NOMO-1 (cell line): ENCODE results near the gene HSD3B7.
"Not testable (repeated sequence)": the region's sequence is repeated elsewhere in the genome, so short reads cannot be mapped to it uniquely, and the experiment has no call there.

Source experiments
- DNase-seq, 2 experiments: peaks; one replicate each; lab custom pipeline; 2025; ENCODE audit not compliant: unreplicated experiment in 2 of 2; lab: John Stamatoyannopoulos, UW

The HSD3B7 gene

GRCh38 chr16:31017756-31018155 lies 32.7 kb downstream of the HSD3B7 start:
- DNase-seq = not testable (repeated sequence)

- DNase-seq = no peak
These were observed 35.5 kb downstream of the HSD3B7 start for GRCh38 chr16:31020536-31020935.

DNA sequence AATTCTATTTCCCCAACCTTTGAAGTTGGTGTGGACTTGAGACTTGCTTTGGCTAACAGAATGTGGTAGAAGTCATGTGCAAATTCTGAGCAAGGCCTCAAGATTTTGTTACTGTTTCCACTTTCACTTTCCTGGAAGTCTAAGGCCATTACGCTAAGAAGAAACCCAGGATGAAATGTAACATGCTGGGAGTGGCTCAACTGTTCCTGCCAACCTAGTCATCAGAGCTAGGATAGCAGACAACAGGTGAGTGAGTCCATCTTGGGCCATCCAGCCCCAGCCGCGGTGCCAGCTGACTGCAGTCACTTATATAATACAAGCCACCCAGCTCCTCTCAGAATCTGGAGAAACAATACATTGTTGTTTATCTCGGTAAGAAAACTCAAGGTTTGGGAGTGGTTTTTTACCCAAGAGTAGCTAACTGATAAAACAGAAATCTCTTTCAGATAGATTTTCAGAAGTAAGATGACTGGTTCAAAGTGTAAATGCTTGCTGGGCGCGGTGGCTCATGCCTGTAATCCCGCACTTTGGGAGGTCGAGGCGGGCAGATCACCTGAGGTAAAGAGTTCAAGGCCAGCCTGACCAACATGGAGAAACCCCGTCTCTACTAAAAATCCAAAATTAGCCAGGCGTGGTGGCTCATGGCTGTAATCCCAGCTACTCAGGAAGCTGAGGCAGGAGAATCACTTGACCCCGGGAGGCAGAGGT lies 37.7 kb downstream of the HSD3B7 start:
- no peak for DNase-seq

DNA sequence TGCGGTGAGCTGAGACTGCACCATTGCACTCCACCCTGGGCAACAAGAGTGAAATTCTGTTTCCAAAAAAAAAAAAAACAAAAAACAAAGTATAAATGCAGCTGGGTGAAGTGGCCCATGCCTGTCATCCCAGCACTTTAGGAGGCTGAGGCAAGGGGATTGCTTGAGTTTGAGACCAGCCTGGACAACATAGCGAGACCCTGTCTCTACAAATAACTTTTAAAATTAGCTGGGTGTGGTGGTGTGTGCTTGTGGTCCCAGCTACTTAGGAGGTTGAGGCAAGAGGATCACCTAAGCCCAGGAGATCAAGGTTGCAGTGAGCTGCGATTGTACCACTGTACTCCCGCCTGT lies 38.2 kb downstream of the HSD3B7 start:
- no peak for DNase-seq

- DNase-seq = no peak
These were observed 38.7 kb downstream of the HSD3B7 start for GRCh38 chr16:31023627-31024226.

- DNase-seq = no peak
These were observed 40.3 kb downstream of the HSD3B7 start for GRCh38 chr16:31025339-31025738.

DNA sequence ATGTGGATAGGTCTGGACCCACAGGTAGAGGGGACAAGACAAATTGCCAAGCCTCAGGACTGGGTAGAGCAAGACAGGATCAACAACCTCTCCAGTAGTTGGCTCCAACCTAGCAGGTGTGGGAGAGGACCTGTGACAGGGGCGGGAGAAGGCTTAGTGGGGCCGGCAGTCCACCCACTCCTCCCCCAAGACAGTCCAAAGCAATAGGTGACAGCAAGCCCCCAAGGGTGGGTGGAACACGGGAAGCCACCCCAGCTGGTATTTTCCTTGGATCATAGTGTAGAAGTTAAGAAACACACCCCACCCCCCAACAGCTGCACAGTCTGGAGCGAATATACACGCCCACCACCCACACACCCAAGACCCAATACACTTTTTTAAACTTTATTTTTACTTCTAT lies 44.3 kb downstream of the HSD3B7 start:
- no peak for DNase-seq

- DNase-seq = no peak
These were observed 46.3 kb downstream of the HSD3B7 start for GRCh38 chr16:31031276-31031675.

DNA sequence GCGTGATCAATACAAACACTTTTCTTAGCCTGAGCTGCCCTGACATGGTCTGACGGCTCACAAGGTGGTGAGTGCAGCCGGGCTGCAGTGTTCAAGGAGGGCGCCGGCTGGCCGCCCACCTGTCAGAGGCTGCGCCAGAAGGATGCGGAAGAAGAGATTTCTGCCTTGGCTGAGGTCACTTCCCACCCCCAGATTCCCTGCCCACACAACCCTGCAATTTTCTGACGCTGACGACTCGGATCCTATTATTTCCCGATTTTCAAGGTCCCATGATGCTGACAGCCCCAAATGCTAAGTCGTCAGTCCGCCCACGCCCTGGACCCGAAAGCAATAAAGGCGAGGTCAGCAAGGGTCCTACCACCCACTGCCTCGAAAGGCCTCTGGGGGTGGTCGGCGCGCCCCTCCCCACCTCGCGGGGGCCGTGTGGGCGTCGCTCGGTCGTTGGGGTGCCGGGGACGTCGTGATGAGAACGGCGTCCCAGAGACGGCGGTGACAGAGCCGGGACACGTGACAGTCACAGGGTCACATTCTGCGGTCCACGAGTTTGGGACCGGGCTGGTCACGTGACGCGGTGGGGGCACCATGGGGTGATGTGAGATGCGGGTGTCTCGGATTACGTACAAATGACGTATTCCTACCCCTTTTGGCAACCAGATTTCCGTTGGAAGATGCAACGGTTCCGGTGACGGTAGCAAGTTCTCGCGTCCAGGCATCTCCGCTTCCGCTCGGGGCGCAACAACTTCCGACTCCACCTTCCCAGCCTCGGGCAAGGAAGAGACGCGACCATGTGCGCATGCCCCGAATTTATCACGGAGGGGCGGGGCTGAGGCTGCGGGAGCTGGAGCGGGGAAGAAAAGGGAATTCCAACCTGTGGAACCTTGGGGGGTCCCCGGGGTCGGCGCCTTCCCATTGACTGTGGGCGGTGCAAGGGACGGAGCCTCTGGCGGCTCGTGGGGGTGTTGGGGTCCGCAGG lies 48.0 kb downstream of the HSD3B7 start, which contains the start of gene STX4:
STX4 (plus strand) TSS at position 823 of the 973 bp plus-strand sequence. CDS start 248 bp downstream, outside the sequence.
- peak; percentile 95 to 96 for DNase-seq

DNA sequence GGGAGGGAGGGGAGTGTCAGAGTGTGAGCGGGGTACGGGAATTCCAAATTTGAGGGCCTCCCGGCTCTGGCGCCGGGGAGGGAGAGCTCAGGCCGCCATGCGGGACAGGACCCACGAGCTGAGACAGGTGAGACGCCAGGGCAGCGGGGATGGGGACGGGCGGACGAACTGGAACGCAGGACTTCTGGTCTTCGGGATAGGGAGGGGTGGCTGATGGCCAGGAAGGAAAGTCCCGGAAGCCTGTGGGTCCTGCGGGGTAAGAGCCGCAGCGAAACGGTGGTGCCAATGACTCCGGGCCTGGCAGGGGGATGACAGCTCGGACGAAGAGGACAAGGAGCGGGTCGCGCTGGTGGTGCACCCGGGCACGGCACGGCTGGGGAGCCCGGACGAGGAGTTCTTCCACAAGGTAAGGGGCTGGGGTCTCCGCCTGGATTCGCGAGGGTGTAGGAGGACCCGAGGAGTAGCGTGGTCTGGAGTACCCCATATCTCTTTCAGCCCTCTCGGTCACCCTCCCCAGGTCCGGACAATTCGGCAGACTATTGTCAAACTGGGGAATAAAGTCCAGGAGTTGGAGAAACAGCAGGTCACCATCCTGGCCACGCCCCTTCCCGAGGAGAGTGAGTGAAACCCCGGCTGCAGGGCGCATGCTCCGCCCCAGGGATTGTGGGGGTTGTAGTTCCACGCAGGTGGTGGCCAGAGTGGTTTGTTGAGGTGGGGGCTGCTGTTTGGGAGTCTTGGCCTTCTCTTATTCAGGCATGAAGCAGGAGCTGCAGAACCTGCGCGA lies 48.9 kb downstream of the HSD3B7 start:
- DNase-seq = peak; percentile 45 to 74

DNA sequence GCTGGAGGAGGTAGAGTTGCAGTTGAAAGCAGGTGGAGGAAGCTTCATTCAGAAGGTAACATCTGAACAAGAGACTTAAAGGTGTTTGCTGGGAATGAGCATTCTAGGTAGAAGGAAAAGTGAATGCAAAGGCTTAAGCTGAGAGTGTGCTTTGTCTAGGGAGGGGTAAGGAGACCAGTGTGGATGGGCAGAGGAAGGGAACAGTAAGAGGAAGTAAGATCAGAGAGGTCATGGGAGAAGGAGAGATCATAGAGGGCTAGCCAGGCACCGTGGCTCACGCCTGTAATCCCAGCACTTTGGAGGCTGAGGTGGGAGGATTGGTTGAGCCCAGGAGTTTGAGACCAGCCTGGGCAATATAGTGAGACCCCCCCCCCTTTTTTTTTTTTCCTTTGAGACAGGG lies 51.7 kb downstream of the HSD3B7 start:
- DNase-seq = no peak
